ENCODE measurements around the gene MAPK14. TPM values are rescaled to one million over a fixed set of nuclear protein-coding genes. Genes with fewer than 3 reads are reported as not detected.

The MAPK14 gene
- total RNA-seq, 1 donor from 2014 or later = 67.6 TPM

GRCh38 chr6:36094238-36094637 is 66.6 kb downstream of the MAPK14 start:
- no peak for ATAC-seq
- DNase-seq (ENCODE audit: low spot score) = no peak
- intact Hi-C loops (cut with DNase I) = no loop called here

- DNase-seq (ENCODE audit: low spot score) = peak; percentile 90
- ATAC-seq = peak; percentile 96
- intact Hi-C loops (cut with DNase I) = loop anchor here (5.0 kb wide), 1 partner anchor 68 kb away; the partner anchor contains the start of gene MAPK14
Observed at GRCh38 chr6:36094753-36095496, 67.3 kb downstream of the MAPK14 start.

GRCh38 chr6:36095497-36096391 is 68.1 kb downstream of the MAPK14 start:
- intact Hi-C loops (cut with DNase I) = loop anchor here (5.0 kb wide), 1 partner anchor 68 kb away; the partner anchor contains the start of gene MAPK14
- ATAC-seq (peak; percentile 16), DNase-seq (ENCODE audit: low spot score) (no peak)

- intact Hi-C loops (cut with DNase I) = loop anchor here (5.0 kb wide), 1 partner anchor 71 kb away; the partner anchor contains the start of gene MAPK14
- DNase-seq (ENCODE audit: low spot score) (no peak), ATAC-seq (no peak)
Observed at GRCh38 chr6:36098253-36098919, 70.8 kb downstream of the MAPK14 start.

GRCh38 chr6:36098920-36099647 is 71.5 kb downstream of the MAPK14 start:
- DNase-seq (ENCODE audit: low spot score) (no peak), ATAC-seq (no peak)
- intact Hi-C loops (cut with DNase I) = loop anchor here (5.0 kb wide), 1 partner anchor 72 kb away; the partner anchor contains the start of gene MAPK14

GRCh38 chr6:36099869-36100483 is 72.4 kb downstream of the MAPK14 start:
- DNase-seq (ENCODE audit: low spot score) = no peak
- intact Hi-C loops (cut with DNase I) = loop anchor here (5.0 kb wide), 1 partner anchor 73 kb away; the partner anchor contains the start of gene MAPK14
- no peak for ATAC-seq

- no peak for ATAC-seq
- intact Hi-C loops (cut with DNase I) = no loop called here
- no peak for DNase-seq (ENCODE audit: low spot score)
Observed at GRCh38 chr6:36101691-36102090, 74.1 kb downstream of the MAPK14 start.

GRCh38 chr6:36102853-36103252 is 75.2 kb downstream of the MAPK14 start:
- intact Hi-C loops (cut with DNase I) = no loop called here
- no peak for DNase-seq (ENCODE audit: low spot score)
- ATAC-seq = no peak

GRCh38 chr6:36104836-36105235 is 77.2 kb downstream of the MAPK14 start:
- DNase-seq (ENCODE audit: low spot score) (no peak), ATAC-seq (no peak)
- intact Hi-C loops (cut with DNase I) = no loop called here

- DNase-seq (ENCODE audit: low spot score) (no peak), ATAC-seq (no peak)
- intact Hi-C loops (cut with DNase I) = no loop called here
Observed at GRCh38 chr6:36109092-36109491, 81.5 kb downstream of the MAPK14 start.

- ATAC-seq = peak; percentile 30
- intact Hi-C loops (cut with DNase I) = no loop called here
- no peak for DNase-seq (ENCODE audit: low spot score)
Observed at GRCh38 chr6:36110050-36110449, 82.4 kb downstream of the MAPK14 start.

- intact Hi-C loops (cut with DNase I) = no loop called here
- ATAC-seq = no peak
Observed at GRCh38 chr6:36110863-36111262, 83.3 kb downstream of the MAPK14 start.

GRCh38 chr6:36111526-36111925 is 83.9 kb downstream of the MAPK14 start:
- DNase-seq (ENCODE audit: low spot score) (no peak), ATAC-seq (no peak)
- intact Hi-C loops (cut with DNase I) = no loop called here

More at GRCh38 chr6:36110863-36111262, 83.3 kb downstream of the MAPK14 start:
- DNase-seq (ENCODE audit: low spot score) = no peak

- no peak for DNase-seq (ENCODE audit: low spot score)
- no peak for ATAC-seq
- intact Hi-C loops (cut with DNase I) = no loop called here
Observed at GRCh38 chr6:36113049-36113448, 85.4 kb downstream of the MAPK14 start.

- no peak for DNase-seq (ENCODE audit: low spot score)
- intact Hi-C loops (cut with DNase I) = no loop called here
- ATAC-seq = no peak
Observed at GRCh38 chr6:36113703-36114102, 86.1 kb downstream of the MAPK14 start.

- no peak for ATAC-seq
- intact Hi-C loops (cut with DNase I) = no loop called here
- no peak for DNase-seq (ENCODE audit: low spot score)
Observed at GRCh38 chr6:36114798-36115408, 87.3 kb downstream of the MAPK14 start.

- no peak for DNase-seq (ENCODE audit: low spot score)
- ATAC-seq = no peak
- intact Hi-C loops (cut with DNase I) = no loop called here
Observed at GRCh38 chr6:36115412-36115811, 87.8 kb downstream of the MAPK14 start.

Measured in sciatic nerve (tissue), 2 donors.